ENCODE data around the gene SCGB1A1.
"Not testable (repeated sequence)": the region's sequence is repeated elsewhere in the genome, so short reads cannot be mapped to it uniquely, and the experiment has no call there.

The SCGB1A1 gene, protein sequence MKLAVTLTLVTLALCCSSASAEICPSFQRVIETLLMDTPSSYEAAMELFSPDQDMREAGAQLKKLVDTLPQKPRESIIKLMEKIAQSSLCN

DNA sequence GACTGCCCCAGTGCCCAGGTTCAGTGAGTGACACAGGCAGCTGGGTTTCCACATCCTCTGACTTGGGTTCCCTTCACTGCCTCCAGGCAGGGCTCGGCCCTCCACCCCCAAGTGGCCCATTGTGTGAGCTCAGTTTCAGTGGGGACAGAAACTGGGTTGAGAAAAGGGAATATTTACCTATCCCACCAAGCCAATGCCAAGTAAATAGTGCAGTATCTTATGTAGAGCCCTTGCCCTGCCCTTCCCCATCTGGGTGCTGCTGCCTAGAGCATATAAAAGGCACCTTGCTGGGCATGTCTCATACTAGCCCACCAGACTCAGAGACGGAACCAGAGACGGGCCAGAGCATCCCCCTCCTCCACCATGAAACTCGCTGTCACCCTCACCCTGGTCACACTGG is at the start of gene SCGB1A1:
SCGB1A1 (plus strand) TSS at position 301 of the 400 bp plus-strand sequence; CDS start at position 364, 63 bp downstream.
- no peak for DNase-seq

DNA sequence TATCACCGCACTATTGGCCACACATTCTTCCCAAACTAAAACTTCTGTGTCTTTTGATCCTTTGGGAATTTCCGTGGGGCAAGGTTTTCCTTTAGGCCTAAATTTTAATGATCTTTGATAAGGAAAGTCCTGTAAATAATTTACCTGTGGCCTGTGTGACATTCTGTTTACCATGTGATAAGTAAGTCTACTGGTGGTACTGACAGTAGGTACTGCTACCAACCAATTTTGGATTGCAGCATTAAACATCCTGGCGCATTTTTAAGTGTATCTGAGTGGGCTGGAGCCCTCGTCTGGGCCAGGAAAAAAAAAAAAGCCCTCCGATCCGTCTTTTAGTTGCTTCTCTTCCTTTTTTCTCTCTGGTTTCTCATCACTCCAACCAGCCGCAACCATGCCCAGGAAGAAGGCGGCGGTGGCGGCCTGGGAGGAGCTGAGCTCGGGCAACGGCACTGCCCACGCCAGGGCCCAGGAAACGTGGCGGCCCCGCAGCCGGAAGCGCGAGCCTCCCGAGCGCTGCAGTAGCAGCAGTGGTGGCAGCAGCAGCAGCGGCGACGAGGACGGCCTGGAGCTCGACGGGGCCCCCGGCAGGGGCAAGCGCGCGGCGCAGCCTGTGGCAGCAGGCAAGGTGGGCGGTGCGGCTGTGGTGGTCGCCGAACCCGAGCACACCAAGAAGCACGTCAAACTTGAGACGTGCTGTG is 47.9 kb upstream of the SCGB1A1 start:
- peak; percentile 43 to 47 for DNase-seq

DNA sequence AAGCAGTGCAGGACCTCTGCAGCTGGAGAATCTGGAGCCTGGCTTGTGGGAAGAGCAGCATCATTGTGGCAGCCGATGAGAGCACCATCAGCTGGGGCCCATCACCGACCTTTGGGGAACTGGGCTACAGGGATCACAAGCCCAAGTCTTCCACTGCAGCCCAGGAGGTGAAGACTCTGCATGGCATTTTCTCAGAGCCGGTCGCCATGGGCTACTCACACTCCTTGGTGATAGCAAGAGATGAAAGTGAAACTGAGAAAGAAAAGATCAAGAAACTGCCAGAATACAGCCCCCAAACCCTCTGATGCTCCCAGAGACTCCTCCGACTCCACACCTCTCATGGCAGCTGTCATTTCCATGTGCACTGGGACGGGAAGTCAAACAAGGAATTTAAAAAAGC is 46.0 kb upstream of the SCGB1A1 start:
- no peak for DNase-seq

DNA sequence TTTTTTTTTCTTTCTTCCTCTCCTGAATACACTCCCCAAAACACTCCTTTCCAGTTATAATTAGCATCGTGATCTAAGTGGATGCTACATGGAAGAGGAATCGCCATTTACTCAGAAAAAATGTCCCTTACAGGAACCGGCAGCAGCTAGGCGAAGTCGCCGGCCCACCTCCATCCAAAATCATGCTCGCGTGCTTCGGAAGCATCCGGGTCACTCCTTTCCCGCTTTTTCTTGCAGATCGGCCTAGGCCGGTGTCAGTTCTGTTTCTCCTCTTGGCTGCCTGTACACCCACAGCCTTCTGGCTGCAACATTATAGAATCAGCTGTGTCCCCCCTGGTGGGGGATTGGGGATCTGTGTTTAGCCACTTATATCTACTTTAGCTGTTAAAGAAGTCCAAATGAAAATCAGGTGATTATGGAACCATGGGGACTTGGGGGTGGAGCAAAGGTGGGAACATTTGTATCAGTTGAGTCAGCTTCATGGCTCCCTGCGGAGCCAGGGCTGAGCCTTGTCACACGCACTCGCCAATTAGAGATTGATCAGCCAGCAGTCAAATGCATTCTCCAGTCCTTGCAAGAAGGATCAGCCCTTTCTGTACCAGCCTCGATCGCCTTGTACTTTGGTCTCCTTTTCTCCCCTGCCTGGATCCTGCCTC is 45.2 kb upstream of the SCGB1A1 start:
- DNase-seq: no peak

DNA sequence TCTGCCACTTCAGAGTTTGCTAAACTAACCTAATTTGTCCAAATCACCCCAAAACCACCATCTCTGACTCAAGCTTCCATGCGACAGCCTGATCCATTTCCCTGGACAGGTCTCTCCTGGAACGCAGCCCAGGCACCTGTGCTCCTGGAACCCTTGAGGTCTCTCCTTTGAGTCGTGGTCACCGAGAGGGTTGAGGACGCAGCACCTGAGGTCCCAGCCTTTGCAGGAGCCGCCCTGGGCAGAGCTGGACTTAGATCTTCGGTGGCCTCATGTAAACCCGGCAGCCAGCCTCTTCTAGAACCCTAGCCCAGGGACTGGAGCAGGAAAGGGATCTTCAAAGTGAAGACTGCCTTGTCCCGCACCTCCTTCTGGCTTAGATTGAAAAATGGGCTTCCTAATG is 44.0 kb upstream of the SCGB1A1 start:
- DNase-seq: no peak

DNA sequence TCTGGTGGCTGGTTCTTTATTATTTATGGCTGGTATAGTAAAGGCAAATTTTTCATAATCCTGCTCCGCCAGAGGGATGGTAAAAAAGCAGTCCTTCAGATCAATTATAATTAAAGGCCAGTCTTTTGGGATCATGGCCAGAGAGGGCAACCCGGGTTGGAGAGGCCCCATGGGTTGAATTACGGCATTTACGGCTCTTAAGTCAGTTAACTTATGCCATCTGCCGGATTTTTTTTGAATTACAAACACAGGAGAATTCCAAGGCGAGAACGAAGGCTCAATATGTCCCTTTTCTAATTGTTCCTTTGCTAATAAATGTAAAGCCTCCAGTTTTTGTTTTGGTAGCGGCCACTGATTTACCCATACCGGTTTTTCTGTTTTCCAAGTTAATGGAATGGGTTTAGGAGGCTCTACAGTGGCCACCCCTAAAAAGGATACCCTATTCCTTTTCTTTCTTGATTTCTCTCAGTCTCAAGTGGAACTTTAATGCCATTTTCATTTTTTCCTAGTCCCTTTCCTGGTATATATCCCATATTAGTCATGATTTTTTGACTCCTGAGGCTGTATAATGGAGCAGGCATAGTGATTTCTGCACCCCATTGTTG is 40.3 kb upstream of the SCGB1A1 start:
- peak in 1 of 2 donors; percentile 64 for DNase-seq

DNA sequence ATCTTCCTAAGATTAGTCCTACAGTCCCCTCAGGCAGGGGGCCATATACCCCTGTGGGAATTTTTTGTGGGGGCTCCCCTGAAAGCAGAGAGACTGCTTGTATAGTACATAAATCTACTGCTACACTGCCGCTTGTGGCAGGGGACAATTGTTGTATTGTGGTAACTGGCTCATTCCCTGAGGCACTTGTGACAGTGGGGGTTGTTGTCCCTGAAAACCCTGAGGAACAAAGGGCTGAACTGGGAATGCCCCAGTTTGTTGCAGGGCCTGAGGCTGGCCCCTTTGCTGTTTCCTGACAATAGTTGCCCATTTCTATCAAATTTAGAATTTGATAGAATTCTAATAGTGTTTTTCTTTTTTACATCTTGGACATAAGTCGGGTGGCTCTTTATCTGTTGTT is 39.2 kb upstream of the SCGB1A1 start:
- DNase-seq: not testable (repeated sequence)

DNA sequence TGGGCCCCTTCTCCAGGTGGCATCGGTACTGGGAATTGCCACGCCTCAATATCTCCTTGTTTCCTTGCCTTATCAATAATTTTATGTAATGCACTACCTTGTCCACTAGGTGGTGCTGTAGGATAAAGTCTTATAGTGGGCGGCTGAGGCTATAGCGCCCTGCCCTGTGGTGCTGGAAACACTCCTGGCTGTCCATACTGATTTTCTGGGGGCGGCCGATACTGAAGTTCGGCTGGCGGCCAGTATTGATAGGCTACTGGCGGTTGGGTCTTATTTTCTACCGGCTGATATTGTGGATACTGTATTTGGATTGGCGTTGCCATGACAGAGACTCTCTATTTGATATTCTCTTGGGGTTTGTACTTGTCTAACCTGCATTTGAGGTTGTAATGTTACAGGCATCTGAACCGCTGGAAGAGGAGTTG is 38.0 kb upstream of the SCGB1A1 start:
- peak; percentile 44 to 80 for DNase-seq

DNA sequence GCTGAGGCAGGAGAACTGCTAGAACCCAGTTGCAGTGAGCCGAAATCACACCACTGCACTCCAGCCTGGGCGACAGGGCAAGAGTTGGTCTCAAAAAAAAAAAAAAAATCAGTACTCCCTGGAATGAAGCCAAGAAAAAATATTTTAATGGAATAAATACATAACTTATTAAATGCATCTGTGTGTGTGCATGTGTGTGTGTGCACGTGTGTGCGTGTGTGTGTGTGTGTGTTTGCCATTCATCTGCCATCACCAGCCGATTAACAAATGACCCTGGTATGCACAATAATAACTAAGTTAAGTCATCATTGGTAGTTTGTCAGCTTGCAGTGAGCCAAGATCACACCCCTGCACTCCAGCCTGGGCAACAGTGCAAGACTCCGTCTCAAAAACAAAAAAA is 35.0 kb upstream of the SCGB1A1 start:
- DNase-seq: no peak

DNA sequence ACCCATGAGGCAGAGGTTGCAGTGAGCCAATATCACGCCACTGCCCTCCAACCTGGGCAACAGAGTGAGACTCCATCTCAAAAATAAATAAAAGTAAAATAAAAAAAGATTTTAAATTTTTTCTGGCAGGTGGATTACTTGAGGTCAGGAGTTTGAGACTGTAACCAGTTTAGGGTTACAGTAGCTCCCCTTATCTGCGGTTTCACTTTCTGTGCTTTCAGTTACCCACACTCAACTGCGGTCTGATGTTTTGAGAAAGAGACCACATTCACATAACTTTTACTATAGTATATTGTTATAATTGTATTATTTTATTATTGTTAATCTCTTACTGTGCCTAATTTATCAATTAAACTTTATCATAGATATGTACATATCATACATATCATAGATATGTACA is 32.8 kb upstream of the SCGB1A1 start:
- DNase-seq: peak in 1 of 2 donors; percentile 45

DNA sequence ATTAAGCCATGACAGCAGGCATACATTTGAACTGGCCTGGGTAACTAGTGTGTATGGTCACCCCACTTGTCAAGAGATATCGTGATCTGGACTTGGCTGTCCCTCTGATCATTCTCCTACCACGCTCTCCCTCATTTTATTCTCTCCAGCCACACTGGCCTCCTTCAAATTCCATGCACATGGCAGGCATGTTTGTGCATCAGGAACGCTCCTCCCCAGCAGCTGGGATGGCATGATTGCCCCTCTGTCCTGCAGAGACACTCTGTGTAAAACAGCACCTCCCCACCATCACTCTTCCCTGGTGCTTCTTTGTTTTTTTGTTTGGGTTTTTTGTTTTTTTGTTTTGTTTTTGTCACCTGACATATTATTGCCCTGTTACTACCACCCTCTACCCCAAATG is 31.5 kb upstream of the SCGB1A1 start:
- DNase-seq: no peak

DNA sequence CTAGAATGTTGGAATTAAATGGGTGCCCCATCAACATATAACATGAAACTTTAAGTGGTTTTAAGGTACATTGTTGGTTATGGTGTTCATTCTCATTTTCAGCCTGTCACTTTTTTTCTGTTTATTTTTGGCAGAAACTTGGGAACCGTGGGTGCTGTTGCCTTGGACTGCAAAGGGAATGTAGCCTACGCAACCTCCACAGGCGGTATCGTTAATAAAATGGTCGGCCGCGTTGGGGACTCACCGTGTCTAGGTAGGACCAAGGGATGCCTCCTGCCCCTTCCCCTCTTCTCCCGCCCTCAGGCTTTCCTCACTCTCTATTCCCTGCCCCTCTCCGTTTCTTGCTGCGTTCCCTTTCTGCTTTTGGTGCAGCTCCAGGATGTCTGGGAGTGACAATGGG is 29.8 kb upstream of the SCGB1A1 start:
- no peak for DNase-seq

DNA sequence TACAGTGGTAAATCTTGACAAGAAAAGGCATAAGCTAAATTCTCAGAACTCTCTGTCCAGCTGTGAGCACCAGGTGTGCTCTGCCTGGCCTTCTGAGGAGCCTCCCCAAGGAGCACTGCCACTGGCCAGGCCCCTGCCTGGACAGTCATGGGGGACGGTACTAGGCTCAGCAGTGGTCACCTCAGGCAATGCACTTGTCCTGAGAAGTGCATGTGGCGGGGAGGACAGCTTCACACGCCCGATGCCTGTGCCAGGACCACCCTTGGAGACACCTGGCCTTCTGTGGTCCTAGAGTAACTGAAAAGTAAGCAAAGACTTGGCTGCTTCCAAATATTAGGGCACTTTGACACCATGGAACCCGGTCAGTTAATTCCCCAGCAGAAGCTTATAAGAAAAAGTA is 28.6 kb upstream of the SCGB1A1 start:
- no peak for DNase-seq

DNA sequence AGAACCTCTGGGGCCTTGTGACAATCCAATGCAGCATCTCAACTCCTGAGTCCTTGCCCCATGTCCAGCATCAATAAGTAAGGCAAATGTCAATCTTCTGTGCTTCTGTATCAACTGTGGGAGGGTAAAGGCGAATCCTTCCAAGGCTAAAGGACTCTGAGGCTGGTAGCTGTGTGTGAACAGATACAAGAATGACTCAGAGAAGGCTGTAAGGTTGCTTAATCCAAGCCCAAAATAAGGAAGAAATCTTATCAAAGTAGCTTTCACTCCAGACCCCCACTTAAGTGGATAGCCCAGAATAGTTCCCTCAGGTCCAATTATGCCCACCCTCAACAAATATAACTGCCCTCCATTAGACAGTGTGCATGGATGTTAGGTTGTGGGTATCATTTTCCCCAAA is 28.1 kb upstream of the SCGB1A1 start:
- no peak for DNase-seq

DNA sequence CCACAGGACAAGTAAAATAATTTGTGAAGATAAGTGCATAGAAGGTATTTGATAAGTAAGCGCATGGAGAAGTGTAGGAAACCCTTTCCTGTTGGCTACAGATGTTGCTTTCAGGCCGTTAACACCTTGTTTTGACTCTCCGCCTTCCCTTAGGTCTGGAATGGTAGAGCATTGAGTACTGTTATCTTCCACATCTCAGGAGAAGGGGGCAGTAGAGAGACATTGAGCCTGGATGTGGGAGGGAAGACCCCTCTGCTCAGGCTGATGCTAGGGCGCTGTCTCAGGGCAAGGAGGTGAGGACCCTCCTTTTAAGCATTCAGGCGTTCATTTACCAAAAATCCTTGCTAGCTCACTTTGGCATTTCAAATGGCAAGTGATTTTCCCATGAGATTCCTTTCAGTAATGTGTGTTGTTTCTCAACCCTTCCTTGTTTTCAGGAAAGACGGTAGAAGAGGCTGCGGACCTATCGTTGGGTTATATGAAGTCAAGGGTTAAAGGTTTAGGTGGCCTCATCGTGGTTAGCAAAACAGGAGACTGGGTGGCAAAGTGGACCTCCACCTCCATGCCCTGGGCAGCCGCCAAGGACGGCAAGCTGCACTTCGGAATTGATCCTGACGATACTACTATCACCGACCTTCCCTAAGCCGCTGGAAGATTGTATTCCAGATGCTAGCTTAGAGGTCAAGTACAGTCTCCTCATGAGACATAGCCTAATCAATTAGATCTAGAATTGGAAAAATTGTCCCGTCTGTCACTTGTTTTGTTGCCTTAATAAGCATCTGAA is 27.0 kb upstream of the SCGB1A1 start:
- no peak for DNase-seq

DNA sequence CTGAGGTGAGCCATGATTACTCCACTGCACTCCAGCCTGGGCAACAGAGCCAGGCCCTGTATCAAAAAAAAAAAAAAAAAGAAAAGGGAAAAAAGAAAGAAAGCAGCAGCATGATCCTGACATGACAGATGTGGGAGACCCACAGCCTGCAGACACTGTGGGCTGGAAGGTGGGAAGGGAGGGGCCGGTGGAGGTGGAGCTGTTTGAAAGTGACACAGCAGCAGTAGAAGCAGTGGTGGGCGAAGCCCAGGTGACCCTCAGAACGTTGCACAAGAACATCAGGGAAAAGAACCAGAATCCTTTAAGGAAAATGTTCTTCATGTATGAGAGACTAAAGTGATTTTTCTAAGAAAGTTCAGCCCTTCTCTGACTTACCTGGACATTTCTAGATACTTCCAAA is 26.3 kb upstream of the SCGB1A1 start:
- DNase-seq: no peak

DNA sequence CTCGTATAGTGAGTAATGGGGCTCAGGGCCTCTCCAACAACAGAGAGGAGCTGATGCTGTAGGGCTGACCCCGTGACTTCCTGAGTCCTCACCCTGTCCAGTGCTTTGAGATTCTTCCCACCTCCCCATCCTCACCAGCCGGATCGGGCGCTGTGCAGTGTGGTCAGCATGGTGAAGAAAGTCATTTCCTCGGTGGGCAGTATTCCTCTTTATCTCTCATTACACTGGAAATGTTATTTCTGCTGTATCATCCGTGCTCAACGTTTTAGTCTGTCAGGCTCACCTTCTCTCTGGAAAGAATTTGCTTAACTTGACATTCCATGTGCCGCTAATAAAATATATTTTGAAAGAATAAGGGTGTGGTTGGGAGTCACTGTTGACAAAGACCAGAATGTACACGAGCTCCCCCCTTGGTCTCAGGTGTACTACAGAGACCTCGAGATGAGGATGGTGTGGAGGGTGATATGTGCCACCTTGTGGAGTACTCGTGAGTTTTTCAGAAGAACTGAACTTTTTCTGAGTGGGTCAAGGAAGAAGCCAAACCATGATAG is 25.7 kb upstream of the SCGB1A1 start:
- DNase-seq: peak; percentile 24 to 53

DNA sequence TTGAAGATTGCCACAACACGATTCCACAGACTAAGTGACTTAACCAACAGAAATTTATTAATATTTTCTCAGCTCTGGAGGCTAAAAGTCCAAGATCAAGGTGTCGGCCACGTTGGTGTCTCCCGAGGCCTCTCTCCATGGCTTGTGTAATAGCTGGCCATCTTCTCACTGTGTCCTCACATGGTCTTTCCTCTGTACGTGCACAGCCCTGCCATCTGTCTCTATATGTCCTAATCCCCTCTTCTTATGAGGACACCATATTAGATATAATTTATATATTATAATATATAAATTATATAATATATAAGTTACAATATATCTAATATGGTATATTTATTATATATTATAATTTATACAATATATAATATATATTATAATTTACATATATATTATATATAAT is 25.1 kb upstream of the SCGB1A1 start:
- no peak for DNase-seq

DNA sequence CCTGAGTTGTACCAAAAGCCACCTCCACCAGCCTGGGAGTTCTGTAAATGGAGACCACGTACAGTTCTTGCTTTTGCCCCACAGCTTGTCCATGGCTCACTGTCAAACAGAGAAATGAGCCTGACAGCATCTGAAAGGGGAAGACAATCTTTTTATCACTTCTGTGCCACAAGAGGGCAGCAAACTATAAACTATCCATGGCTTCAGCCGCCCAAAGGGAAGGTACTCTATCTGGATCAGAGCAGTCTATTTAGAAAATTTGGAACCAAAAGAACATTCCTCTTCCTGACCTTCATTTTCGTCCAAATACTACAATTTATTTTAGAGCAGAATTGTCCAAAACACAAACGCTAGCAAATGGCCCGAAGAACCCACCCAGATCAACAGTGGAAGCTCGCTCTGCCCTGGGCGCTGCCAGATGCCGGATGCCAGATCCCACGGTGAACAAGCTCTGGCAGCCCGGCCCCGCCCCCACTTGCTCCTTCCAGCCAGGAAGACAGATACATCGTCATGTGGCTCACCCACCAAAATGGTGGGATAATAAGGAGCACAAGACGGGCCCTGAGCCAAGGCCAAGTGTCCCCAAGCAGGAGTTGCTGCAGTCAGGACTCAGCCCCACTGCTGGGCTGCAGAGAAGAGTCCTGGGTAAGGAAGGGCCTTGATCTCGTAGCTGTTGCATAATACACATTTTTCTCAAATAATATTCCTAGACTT is 23.9 kb upstream of the SCGB1A1 start:
- peak; percentile 62 to 73 for DNase-seq

DNA sequence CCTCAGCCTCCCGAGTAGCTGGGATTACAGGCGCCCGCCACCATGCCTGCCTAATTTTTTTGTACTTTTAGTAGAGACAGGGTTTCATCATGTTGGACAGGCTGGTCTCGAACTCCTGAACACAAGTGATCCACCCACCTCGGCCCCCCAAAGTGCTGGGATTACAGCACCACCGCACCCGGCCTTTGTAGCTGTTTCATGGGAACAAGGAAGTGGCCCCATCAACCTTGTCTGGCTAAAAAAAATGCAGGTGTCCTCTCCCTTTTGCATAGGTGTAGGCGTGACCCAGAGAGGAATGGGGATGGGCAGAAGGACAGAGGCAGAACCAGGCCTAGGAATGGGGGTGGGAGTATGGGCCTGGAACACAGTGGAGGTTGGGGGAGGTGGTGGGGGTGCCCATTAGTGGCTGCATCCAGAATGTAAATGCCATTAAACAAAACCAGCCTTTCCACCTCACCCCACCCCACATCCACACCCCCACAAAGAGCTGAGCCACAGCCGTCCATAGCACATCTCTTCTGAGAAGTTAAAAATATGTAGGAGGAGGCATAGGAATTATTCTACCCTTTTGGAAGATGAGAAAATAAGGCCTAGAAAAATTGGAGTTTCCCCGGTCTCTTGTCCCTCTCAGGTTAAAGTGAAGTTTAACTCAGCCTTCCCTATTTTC is 22.8 kb upstream of the SCGB1A1 start:
- DNase-seq: no peak

Measured in CD4-positive, alpha-beta T cell treated with Interleukin-1 beta for 1 hour (primary cell).